GM19351 (cell line): ENCODE data around the gene OSGIN1.

Experiments
- ATAC-seq: cut with Tn5 transposase; IDR thresholded peaks from one replicate; pipeline ENCODE4 v1.9.1; 2021; ENCODE audit warnings: mild to moderate bottlenecking, moderate library complexity; ENCODE audit not compliant: unreplicated experiment

OSGIN1 gene

DNA sequence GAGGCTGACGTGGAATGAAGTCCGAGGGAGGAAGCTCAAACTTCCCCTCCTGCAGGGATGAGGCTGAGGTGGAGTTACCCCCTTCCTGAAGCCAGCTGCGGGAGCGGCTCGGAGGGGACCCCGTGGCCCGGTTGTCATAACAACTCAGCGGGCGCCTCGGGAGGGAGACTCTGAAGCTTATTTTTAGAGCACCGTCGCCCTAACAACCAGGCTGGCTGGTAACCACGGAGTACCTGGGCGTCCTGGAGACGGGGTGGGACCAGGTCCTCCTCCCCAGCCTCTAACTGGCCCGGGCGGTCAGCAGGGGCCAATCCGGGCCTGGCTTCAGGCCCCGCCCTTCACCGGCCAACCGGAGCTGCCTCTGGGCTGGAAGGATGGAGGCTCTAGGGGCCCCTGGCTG is 42.7 kb downstream of the OSGIN1 start:
- no peak for ATAC-seq

DNA sequence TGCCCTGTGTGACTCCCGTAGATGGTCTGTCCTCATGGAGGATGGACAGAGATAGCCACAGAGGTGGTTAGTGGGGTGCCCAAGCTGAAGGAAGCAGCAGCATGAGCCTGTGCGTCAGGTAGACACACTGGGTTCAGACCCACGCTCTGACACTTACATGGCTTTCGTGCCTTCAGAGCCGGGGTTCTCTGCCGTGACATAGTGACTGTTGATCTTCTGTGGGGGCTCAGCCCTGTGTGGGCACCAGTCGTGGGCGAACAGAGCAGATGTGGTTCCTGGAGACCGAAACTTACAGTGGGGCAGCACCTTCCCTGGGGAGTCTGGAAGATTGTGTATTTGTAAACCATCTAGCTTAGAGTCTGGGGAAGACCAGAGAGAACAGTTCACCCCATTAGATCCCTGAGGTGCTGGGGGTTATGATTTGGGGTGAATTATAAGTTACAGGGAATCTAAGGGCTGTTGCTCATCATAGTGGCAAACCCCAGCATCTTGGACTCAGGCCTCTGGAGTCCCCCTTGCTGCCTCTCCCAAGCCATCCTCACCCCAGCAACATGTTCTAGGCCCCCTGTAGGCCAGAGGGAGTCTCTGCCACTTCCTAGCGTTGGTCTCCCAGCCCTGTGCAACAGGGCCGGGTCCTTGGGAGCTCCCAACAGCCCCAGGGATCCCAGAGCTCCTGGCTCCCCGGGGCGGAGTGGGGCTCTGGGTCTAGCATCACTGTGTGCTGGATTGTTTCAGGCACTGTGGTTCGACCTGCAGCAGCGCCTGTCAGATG is 43.6 kb downstream of the OSGIN1 start:
- ATAC-seq: no peak

DNA sequence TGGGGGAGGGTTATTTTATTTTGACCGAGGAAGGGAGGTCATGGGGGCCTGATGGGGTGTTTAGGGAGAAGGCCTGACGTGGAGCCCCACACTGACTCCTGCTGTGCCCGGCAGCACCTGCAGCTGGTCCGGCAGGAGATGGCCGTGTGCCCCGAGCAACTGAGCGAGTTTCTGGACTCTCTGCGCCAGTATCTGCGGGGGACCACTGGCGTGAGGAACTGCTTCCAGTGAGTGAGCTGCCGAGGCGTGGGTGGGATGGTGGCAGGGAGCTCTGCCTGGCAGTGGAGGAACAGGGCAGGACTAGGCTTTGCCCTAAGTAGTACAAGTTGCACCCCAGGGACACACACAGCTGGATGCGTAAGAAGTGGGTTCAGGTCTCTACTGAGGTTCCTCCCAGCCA is 45.1 kb downstream of the OSGIN1 start:
- no peak for ATAC-seq

DNA sequence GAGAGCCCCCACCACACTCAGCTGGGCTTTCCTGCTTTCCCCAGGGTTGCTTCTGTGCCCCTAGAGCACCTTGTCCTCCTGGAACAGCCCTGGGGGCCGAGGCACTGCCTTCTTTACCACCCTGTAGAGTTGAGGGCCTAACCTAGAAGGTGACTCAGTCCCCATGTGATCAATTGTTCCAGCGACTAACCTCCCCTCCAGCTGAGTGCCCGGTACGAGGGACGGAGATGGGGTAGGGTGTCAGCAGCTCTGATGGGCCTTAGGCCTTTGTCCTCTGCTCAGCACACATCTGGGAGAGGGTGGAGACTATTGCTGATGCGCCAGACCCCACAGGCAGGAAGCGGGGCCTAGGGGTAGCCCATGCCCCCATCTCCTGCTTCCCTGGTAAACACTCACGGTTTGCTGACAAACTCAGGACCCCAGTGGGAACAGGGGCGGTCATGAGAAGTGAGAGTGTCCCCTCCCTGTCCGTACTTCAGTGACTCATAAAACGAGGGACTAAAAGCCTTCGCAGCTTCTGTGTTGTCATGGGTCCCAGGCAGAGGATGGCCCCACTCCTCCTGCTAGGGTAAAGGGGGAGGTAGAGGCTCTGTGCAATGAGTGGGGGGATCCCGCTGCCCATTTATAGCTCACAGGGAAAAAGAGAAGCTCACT is 48.1 kb downstream of the OSGIN1 start:
- ATAC-seq: no peak

DNA sequence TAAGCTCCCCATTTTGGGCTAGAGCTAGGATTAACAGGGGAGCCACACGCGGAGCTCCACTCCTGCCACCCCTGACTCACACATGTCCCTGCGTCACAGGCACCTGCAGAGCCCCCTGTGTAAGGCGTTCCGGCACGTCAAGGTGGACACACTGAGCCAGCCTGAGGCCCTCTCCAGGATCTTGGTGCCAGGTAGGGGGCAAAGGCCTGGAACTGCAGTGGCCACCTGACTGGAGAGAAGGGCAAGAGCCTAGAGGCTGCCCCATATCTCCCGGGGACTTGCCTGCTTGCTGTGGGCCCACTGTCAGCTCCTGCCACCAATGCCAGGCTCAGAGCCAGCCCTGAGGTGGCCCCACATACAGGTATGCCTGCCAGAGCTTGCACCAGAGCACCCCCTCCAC is 48.7 kb downstream of the OSGIN1 start:
- ATAC-seq: no peak

DNA sequence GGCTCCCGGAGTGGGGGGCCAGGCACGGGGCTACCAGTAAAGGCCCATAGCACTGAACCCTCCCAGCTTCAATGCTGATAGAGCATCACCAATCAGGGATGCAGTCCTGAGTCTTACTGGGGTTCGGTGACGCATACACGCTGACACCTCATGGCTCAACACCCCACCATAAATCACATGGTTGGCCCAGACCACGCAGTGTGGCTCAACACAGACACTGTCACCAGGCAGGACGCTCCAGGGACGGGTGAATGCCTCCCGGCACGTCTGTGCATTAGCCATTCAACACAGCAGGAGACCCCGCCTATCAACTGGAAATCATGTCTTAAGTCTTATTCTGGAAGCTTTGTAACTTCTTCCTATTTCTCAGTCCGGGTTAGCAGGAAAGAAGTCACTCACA is 50.0 kb downstream of the OSGIN1 start:
- ATAC-seq: no peak

DNA sequence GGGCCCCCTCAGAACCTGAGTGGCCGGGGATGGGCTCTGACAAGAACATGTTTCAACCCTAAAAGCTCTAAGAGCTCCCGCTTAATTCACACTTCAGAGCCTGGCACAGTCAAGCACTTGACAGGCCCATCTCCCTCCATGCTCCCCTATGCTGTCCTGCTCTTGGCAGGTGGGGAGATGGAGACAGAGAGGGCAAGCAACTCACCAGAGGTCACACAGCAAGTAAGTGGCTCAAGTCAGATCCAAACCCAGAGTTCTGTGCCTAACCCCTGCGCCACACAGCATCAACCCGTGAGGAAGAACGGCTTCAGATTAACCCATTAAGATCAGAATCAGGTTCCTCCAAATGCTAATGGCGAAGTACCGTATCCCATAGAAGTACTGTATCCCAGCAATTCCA is 51.4 kb downstream of the OSGIN1 start:
- ATAC-seq: no peak

DNA sequence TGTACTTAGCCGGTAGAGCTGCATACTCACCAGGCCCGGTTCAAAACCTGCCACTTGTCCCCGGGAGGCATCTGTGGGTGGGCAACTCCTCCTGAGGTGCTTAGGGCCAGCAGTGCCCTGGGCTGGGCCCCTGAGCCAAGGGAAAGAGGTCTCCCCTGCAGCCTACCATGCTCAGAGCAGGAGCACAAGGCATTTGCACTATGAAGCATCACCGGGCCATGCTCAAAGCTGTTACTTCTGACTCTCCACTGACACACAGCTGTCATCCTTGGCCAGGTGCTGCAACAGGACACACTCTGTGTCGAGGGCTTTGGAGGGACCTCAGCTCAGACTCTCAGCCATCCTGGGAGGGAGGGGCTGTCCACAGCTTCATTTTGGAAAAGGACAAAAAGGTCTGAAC is 52.4 kb downstream of the OSGIN1 start:
- ATAC-seq: no peak

DNA sequence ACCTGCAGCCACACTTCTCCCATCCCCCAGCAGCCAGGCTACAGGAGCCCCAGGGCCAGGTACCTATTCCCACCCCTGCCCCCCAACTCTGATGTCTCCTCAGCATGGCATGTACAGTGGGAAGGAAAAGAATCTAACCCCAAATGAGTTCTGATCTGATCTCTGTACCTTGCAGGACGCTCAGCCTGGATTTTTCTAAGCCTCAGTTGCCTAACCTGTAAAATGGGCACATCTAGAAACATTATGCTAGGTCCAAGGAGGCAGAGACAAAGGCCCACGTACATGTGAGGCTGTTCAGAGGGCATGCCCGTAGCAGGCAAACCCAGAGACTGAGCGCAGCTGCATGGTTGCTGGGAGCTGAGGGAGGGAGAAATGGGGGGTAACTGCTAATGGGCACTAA is 54.5 kb downstream of the OSGIN1 start:
- ATAC-seq: no peak

DNA sequence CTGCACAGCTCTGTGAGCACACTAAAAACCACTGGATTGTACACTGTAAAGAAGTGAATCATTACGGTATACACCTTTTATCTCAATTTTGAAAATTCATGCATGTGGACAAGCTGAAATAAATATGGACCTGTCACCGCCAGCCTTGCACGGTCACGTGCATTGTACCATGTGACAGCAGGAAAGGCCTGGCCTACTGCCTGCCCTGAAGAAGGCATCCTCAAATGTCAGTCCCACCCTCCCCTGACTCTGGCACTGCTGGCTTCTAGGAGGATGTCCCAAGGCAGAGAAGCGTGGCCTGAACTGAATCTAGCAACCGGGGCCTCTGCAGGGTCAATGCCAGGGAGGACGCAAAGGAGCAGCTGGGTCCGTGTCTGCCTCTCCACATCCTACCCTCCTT is 54.9 kb downstream of the OSGIN1 start:
- ATAC-seq: no peak

DNA sequence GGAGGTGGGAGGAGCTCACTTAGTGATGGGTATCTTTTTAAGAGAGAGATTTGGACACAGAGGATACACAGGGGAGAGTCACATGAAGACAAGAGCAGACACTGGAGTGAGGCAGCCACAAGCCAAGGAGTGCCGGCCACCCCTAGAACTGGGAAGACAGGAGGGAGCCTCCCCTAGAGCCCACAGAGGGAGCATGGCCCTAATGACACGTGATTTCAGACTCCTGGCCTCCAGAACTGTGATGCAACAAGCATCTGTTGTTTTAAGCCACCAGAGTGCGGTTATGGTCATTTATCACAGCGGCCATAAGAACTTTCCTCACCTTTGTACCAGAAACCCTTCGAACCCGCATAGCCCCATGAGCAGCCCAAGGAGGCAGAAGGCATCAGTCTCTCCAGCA is 56.2 kb downstream of the OSGIN1 start:
- ATAC-seq: no peak

DNA sequence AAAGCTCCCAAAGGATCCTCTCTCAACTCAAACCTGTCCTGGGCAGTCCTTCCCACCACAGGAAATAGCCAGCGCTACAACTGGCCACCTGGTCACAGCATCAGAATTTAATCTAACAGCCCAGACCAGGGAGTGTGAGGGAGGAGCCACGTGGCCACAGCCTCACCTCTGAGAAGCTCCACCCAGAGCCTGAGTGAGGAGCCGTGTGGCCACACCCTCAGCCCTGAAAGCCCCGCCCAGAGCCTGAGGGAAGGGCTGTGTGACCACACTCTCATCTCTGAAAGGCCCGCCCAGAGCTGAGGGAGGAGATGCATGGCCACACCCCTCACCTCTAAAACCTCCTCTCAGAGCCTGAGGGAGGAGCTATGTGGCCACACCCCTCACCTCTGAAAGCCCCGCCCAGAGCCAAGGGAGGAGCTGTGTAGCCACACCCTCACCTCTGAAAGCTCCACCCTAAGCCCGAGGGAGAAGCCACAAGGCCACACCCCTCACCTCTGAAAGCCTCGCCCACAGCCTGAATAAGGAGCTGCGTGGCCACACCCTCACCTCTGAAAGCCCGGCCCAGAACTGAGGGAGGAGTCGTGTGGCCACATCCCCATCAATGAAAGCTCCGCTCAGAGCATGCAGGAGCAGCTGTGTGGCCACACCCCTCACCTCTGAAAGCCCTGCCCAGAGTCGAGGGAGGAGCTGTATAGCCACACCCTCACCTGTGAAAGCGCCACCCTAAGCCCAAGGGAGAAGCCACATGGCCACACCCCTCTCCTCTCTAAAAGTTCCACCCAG is 60.9 kb downstream of the OSGIN1 start:
- peak; percentile 81 for ATAC-seq

DNA sequence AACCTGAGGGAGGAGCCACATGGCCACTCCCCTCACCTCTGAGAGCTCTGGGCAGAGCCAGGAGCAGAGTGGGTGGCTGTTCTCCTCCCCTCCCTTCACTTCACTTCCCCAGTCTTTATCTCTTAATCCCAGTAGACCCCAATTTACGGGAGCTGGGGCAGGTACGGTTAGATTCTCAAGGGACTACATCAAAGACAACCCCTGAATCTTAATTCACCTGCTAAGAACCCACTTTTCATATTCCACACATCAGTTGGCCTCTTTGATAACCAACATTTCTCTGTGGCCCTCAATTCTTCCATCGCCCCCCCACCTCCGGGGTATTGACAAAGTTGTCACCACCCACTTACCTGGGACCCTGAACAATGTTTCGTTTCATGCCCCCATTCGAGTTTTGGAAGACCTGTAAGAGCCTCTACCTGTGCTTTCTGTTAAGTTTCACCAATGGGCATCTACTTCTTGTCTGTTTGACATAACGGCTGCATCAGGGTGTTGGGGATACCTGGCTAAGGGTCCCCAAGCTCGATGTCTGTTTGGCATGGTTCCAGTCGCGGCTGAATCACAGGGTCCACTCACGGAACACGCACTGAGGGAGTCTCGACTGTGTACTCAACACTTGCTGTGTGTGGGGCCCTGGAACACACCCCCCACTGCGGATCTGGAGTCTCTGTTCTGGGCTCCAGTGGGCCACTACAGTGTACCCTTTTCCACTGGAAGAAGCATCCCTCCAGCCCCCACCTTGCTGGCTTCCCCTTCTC is 61.7 kb downstream of the OSGIN1 start:
- ATAC-seq: no peak

DNA sequence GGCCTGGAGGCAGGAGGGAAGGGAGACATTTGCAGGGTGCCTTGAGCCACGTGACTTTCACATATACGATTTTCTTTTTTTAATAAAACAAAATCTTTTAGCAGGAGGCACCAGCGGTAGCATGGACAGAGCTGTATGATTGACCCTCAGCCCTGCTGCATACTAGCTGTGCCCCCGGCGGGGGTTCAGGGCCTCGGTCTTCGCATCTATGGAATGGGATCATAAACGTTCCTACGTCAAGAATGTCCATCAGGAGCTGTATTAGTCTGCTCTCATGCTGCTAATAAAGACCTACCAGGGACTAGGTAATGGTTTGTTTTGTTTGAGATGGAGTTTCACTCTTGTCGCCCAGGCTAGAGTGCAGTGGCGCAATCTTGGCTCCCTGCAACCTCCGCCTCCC is 62.4 kb downstream of the OSGIN1 start:
- no peak for ATAC-seq
